HEK293 (cell line): ENCODE data around the gene CENPQ.

ENCODE experiments used
- CTCF ChIA-PET: fragments of 350-600 bp; formaldehyde crosslinking; extraction: SDS; loops from one replicate; lab custom pipeline; 2021; ENCODE audit warnings: antibody characterized with exemption; lab: Yijun Ruan, JAX
- POLR2A ChIA-PET: fragments of 300-600 bp; formaldehyde crosslinking; extraction: SDS; loops from one replicate; lab custom pipeline; 2020; ENCODE audit warnings: antibody characterized with exemption, inconsistent platforms; lab: Yijun Ruan, JAX
- H3K27ac ChIP-seq: fragments of 200-500 bp; sonication (Bioruptor generic); 2 replicates; pipeline ENCODE4 v1.5.1; 2014; ENCODE audit warnings: low read depth, low read length, control low read depth, inconsistent platforms; ENCODE audit errors: extremely low read depth
- H3K36me3 ChIP-seq, 2 experiments: fragments of 200-500 bp in 1 of 2; sonication (Bioruptor generic) in 1 of 2; 1 replicate in 1 of 2; 2 replicates in 1 of 2; pipeline ENCODE4 v1.5.1; 2014 to 2017; ENCODE audit warnings: inconsistent platforms in 2 of 2, low read length in 2 of 2; ENCODE audit not compliant: control insufficient read depth in 2 of 2, insufficient read depth in 1 of 2
- H3K4me1 ChIP-seq: fragments of 200-500 bp; sonication (Bioruptor generic); 2 replicates; pipeline ENCODE4 v1.5.1; 2014; ENCODE audit warnings: mild to moderate bottlenecking, low read length, inconsistent platforms; ENCODE audit not compliant: control insufficient read depth, insufficient read depth
- H3K4me3 ChIP-seq: 2 replicates; pipeline ENCODE4 v1.5.1; 2011; ENCODE audit warnings: low read depth, mild to moderate bottlenecking, control low read depth, low read length, moderate library complexity
- H3K9me3 ChIP-seq: fragments of 200-500 bp; sonication (Bioruptor generic); 2 replicates; pipeline ENCODE4 v1.5.1; 2014; ENCODE audit warnings: low read depth, low read length, inconsistent platforms; ENCODE audit not compliant: control insufficient read depth, insufficient read depth
- AEBP2 ChIP-seq: fragments of 450-650 bp; formaldehyde crosslinking; IDR thresholded peaks from 2 replicates; pipeline ENCODE4 v1.5.1; 2016; ENCODE audit warnings: missing biosample characterization, missing genetic modification characterization, borderline replicate concordance
- CTCF ChIP-seq: fragments of 450-650 bp; formaldehyde crosslinking; IDR thresholded peaks from 2 replicates; pipeline ENCODE4 v1.5.1; 2016; ENCODE audit warnings: missing biosample characterization, missing genetic modification characterization
- GLI2 ChIP-seq: fragments of 450-650 bp; formaldehyde crosslinking; IDR thresholded peaks from 2 replicates; pipeline ENCODE4; 2017; ENCODE audit warnings: missing biosample characterization, missing genetic modification characterization, low read depth, borderline replicate concordance
- HOXA7 ChIP-seq: sonication (generic); formaldehyde crosslinking; IDR thresholded peaks from 2 replicates; pipeline ENCODE4 v1.8.1; 2022; ENCODE audit warnings: missing genetic modification reagents, borderline replicate concordance
- KLF17 ChIP-seq: fragments of 450-650 bp; formaldehyde crosslinking; IDR thresholded peaks from 2 replicates; pipeline ENCODE4 v1.5.1; 2016; ENCODE audit warnings: missing biosample characterization, missing genetic modification characterization
- MEIS1 ChIP-seq: sonication (generic); formaldehyde crosslinking; IDR thresholded peaks from 2 replicates; pipeline ENCODE4 v1.8.1; 2022; ENCODE audit warnings: missing genetic modification reagents, mild to moderate bottlenecking, borderline replicate concordance
- PRDM6 ChIP-seq: fragments of 450-650 bp; formaldehyde crosslinking; IDR thresholded peaks from 2 replicates; pipeline ENCODE4 v1.5.1; 2017; ENCODE audit warnings: missing biosample characterization, missing genetic modification characterization
- RBAK ChIP-seq: fragments of 450-650 bp; formaldehyde crosslinking; IDR thresholded peaks from 2 replicates; pipeline ENCODE4 v1.5.1; 2016; ENCODE audit warnings: missing biosample characterization, missing genetic modification characterization
- TRIM28 ChIP-seq: IDR thresholded peaks from 2 replicates; pipeline ENCODE4 v1.6.1; 2011; ENCODE audit warnings: low read length, control low read depth, borderline replicate concordance
- ZNF140 ChIP-seq: fragments of 450-650 bp; formaldehyde crosslinking; IDR thresholded peaks from 2 replicates; pipeline ENCODE4 v1.5.1; 2016; ENCODE audit warnings: missing biosample characterization, missing genetic modification characterization
- ZNF19 ChIP-seq: fragments of 450-650 bp; formaldehyde crosslinking; IDR thresholded peaks from 2 replicates; pipeline ENCODE4; 2016; ENCODE audit warnings: missing biosample characterization, missing genetic modification characterization, low read depth
- ZNF223 ChIP-seq: fragments of 450-650 bp; formaldehyde crosslinking; IDR thresholded peaks from 2 replicates; pipeline ENCODE4 v1.5.1; 2016; ENCODE audit warnings: missing biosample characterization, missing genetic modification characterization
- ZNF324 ChIP-seq: fragments of 450-650 bp; formaldehyde crosslinking; IDR thresholded peaks from 2 replicates; pipeline ENCODE4 v1.5.1; 2016; ENCODE audit warnings: missing biosample characterization, missing genetic modification characterization
- ZNF449 ChIP-seq: fragments of 450-650 bp; formaldehyde crosslinking; IDR thresholded peaks from 2 replicates; pipeline ENCODE4 v1.5.1; 2017; ENCODE audit warnings: missing biosample characterization, mild to moderate bottlenecking, missing genetic modification characterization, moderate library complexity
- ZNF558 ChIP-seq: fragments of 450-650 bp; formaldehyde crosslinking; IDR thresholded peaks from 2 replicates; pipeline ENCODE4 v1.5.1; 2016; ENCODE audit warnings: missing biosample characterization, missing genetic modification characterization
- ZNF660 ChIP-seq: fragments of 450-650 bp; IDR thresholded peaks from 2 replicates; pipeline ENCODE4 v1.5.1; 2018; ENCODE audit warnings: missing biosample characterization, mild to moderate bottlenecking, missing genetic modification characterization
- ZNF791 ChIP-seq: fragments of 450-650 bp; formaldehyde crosslinking; IDR thresholded peaks from 2 replicates; pipeline ENCODE4 v1.5.1; 2016; ENCODE audit warnings: missing biosample characterization, missing genetic modification characterization
- ZSCAN4 ChIP-seq: fragments of 450-650 bp; formaldehyde crosslinking; IDR thresholded peaks from 2 replicates; pipeline ENCODE4 v1.5.1; 2017; ENCODE audit warnings: missing biosample characterization, missing genetic modification characterization

CENPQ gene

GRCh38 chr6:49531774-49532569 lies 68.8 kb downstream of the CENPQ start (continued):
- no peak; the same call in 1 of the 2 replicates for TF ChIP-seq ZNF449
- no peak for TF ChIP-seq ZNF791 (tag by site-specific recombination)
- TF ChIP-seq PRDM6 (tag by site-specific recombination): no peak
- TF ChIP-seq AEBP2 (tag by site-specific recombination): no peak
- TF ChIP-seq ZNF660 (tag by site-specific recombination): 0 out of 2 replicates have a peak, but pooled peaks have one; percentile 58
- TF ChIP-seq MEIS1 (CRISPR knock-in tag): no peak
- no peak for TF ChIP-seq RBAK (tag by site-specific recombination)
- no peak for TF ChIP-seq ZNF19 (tag by site-specific recombination)
- no peak for TF ChIP-seq ZNF140 (tag by site-specific recombination)
- TF ChIP-seq CTCF (tag by site-specific recombination): peak; percentile 86
- TF ChIP-seq TRIM28: no peak
- no peak for TF ChIP-seq GLI2 (tag by site-specific recombination)
- no peak for TF ChIP-seq ZNF324 (tag by site-specific recombination)

- CTCF ChIA-PET: interaction anchor here (0.5 to 11.2 kb wide), 5 partner anchors 9 to 340 kb away, joined by 3 to 234 read pairs (median 4); no protein-coding TSS in a partner anchor
- H3K36me3 ChIP-seq: no peaks in the 10 kb centered on the region
- no peak overlapping the region for H3K27ac ChIP-seq
- no peaks in the 10 kb centered on the region for H3K9me3 ChIP-seq
- no peak for TF ChIP-seq ZSCAN4
- no peak for TF ChIP-seq KLF17 (tag by site-specific recombination)
- TF ChIP-seq ZNF223: no peak
- TF ChIP-seq ZNF558 (tag by site-specific recombination): no peak
- TF ChIP-seq HOXA7 (CRISPR knock-in tag): no peak
- TF ChIP-seq, all 188 proteins: peak for 0
- Histone ChIP-seq H3K4me3 (no peak overlapping the region), H3K4me1 (no peaks in the 10 kb centered on the region)
- POLR2A ChIA-PET: no interaction called here
Observed at GRCh38 chr6:49535795-49536194, 72.6 kb downstream of the CENPQ start.
